Muscle layer of colon (tissue), 2 donors: Measurements from ENCODE around the gene GPN2.
"Not testable (repeated sequence)": the region's sequence is repeated elsewhere in the genome, so short reads cannot be mapped to it uniquely, and the experiment has no call there.

Source experiments
- H3K27ac ChIP-seq: one replicate; pipeline ENCODE4 v1.7.0; 2013; ENCODE audit warnings: low read depth, mild to moderate bottlenecking, low read length, moderate library complexity
- H3K27me3 ChIP-seq, 2 donors: one replicate each; pipeline ENCODE4 v1.7.0; 2013; ENCODE audit warnings: low read length in 2 of 2, mild to moderate bottlenecking in 2 of 2; ENCODE audit not compliant: insufficient read depth in 2 of 2, control insufficient read depth in 1 of 2
- H3K36me3 ChIP-seq: one replicate; pipeline ENCODE4 v1.7.0; 2013; ENCODE audit warnings: mild to moderate bottlenecking, low read length; ENCODE audit not compliant: insufficient read depth
- H3K4me1 ChIP-seq: one replicate; pipeline ENCODE4 v1.7.0; 2013; ENCODE audit warnings: mild to moderate bottlenecking, low read length; ENCODE audit not compliant: insufficient read depth
- H3K4me3 ChIP-seq, 2 donors: one replicate each; pipeline ENCODE4 v1.7.0; 2013; ENCODE audit warnings: low read length in 2 of 2, low read depth in 1 of 2, mild to moderate bottlenecking in 1 of 2, moderate library complexity in 1 of 2
- H3K9ac ChIP-seq: one replicate; pipeline ENCODE4 v1.7.0; 2013; ENCODE audit warnings: low read length
- H3K9me3 ChIP-seq: one replicate; pipeline ENCODE4 v1.7.0; 2013; ENCODE audit warnings: mild to moderate bottlenecking, low read length
- donor health status: abdominal sarcoma.
- donor health status: Adenocarcinoma of cecum.

GPN2 gene

DNA sequence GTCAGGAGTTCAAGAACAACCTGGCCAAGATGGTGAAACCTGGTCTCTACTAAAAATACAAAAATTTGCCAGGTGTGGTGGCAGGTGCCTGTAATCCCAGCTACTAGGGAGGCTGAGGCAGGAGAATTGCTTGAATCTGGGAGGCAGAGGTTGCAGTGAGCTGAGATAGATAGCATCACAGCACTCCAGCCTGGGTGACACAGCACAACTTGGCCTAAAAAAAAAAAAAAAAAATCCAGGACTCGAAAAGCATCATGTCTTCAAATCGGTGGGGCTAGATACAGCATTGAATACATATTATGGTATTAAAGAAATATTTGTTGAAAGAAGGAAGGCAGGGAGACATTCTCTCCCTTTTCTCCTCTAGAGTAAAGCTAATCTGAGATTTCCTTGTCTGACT lies 17.0 kb downstream of the GPN2 start:
- H3K4me1 ChIP-seq, H3K27me3 ChIP-seq, H3K4me3 ChIP-seq, H3K36me3 ChIP-seq, H3K9me3 ChIP-seq, H3K27ac ChIP-seq, H3K9ac ChIP-seq: not testable (repeated sequence)

DNA sequence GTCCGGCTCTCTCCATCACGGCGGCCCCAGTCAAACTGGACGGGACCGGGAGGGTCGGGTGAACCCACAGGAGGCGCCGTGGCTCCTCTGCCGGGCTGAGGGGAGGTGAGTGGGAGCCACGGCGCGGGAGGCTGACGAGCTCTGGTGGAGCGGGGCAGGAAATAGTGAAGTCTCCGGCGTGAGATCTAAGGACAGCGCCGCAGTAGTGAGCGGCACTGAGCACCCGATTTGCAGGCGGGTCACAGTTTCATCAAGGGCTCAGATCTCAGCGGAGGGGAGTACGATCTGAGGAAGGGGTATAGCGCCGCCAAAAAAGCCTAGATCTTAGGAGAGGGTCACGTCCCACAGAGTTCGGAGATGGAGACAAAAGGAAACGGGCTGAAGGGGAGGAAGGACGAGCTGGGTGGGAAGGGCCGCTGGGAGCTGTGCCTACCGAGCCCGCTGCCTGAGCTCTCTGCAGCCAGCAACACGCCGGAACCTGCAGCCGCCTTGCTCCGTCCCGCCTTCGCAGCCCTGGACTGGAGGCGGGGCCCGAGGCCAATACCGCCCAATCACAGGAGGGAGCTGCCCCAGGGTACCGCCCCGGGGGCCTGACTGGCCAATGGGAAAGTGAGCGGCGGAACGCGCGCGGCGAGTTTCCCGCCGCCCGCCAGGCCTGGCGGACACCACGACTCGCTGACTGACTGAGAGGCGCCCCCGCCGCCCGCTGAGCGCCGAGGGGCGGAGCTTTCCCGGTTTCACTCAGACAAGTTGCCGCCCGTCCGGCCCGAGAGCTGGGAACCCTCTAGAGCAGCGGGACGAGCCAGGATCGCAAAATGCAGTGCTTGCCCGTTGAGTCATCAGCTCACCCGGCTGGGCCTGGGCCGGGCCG lies 25.2 kb downstream of the GPN2 start:
- Histone ChIP-seq H3K4me1 (peaks cover 8% of the 10 kb centered on the region), H3K9ac (peak overlapping the region; percentile 70), H3K36me3 (no peaks in the 10 kb centered on the region), H3K27me3 (no peaks in the 10 kb centered on the region), H3K4me3 (peak overlapping the region; percentile 70 to 95), H3K27ac (peak overlapping the region; percentile 93), H3K9me3 (no peaks in the 10 kb centered on the region)

DNA sequence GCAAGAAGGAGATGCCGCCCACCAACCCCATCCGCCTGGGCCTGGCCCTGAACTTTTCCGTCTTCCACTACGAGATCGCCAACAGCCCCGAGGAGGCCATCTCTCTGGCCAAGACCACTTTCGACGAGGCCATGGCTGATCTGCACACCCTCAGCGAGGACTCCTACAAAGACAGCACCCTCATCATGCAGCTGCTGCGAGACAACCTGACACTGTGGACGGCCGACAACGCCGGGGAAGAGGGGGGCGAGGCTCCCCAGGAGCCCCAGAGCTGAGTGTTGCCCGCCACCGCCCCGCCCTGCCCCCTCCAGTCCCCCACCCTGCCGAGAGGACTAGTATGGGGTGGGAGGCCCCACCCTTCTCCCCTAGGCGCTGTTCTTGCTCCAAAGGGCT lies 26.4 kb downstream of the GPN2 start:
- no peaks in the 10 kb centered on the region for H3K9me3 ChIP-seq
- H3K27me3 ChIP-seq: no peaks in the 10 kb centered on the region
- H3K27ac ChIP-seq: peak overlapping the region; percentile 93
- H3K9ac ChIP-seq: no peak overlapping the region
- peak overlapping the region; percentile 70 to 95 for H3K4me3 ChIP-seq
- H3K4me1 ChIP-seq: peaks cover 13% of the 10 kb centered on the region
- H3K36me3 ChIP-seq: no peaks in the 10 kb centered on the region

DNA sequence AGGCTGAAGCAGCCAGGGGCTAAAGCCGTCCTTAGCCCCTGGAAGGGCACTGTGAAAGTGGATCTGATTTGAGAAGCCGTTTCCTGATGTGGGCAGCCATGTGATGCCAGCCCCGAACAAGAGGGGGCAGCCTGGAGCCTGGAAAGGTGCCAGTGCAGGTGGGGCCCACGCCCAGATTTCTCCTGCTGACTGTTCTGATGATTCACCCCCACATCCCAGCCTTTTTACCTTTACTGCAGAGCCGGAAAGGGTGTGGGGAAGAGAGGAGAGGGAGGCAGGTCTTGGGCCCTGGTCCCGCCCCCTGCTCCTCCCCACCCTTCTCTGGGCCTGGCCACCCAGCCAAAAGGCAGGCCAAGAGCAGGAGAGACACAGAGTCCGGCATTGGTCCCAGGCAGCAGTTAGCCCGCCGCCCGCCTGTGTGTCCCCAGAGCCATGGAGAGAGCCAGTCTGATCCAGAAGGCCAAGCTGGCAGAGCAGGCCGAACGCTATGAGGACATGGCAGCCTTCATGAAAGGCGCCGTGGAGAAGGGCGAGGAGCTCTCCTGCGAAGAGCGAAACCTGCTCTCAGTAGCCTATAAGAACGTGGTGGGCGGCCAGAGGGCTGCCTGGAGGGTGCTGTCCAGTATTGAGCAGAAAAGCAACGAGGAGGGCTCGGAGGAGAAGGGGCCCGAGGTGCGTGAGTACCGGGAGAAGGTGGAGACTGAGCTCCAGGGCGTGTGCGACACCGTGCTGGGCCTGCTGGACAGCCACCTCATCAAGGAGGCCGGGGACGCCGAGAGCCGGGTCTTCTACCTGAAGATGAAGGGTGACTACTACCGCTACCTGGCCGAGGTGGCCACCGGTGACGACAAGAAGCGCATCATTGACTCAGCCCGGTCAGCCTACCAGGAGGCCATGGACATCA lies 27.1 kb downstream of the GPN2 start, which contains the start of gene SFN:
Gene SFN, plus strand, starts transcription at position 369 of the 904 bp plus-strand sequence. Its CDS starts 64 bp downstream, at position 433.
- no peaks in the 10 kb centered on the region for H3K36me3 ChIP-seq
- peaks cover 19% of the 10 kb centered on the region for H3K4me1 ChIP-seq
- H3K9ac ChIP-seq: no peak within 1 kb of the TSS
- no peaks in the 10 kb centered on the region for H3K27me3 ChIP-seq
- H3K9me3 ChIP-seq: no peaks in the 10 kb centered on the region
- peak within 1 kb of the TSS; percentile 93 for H3K27ac ChIP-seq
- peak within 1 kb of the TSS; percentile 70 to 95 for H3K4me3 ChIP-seq

DNA sequence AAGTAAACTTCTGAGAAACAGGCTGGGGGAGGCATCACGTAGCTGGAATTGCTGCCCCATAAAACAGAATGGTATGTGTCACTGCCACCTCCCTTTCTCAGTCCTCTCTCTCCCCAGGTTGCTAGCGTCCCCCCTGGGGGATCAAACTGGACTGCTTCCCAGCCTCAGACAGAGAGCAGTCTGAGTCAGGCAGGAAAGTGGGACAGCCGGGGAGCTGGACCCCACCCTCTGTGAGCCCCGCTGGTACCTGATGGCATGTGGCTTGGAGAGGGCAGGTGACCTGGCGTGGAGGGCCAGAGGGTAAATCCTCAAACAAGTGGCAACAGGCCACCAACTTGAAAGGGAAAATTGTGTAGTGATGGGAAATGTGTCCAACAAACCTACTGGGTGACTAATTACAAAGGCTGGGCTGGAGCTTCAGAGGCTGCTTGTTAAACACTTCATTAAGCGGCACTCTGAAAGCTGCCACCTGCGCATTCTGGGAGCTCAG lies 28.1 kb downstream of the GPN2 start:
- Histone ChIP-seq H3K36me3 (no peaks in the 10 kb centered on the region), H3K4me3 (no peak overlapping the region), H3K27ac (no peak overlapping the region), H3K4me1 (peaks cover 19% of the 10 kb centered on the region), H3K9me3 (no peaks in the 10 kb centered on the region), H3K9ac (no peak overlapping the region), H3K27me3 (no peaks in the 10 kb centered on the region)

DNA sequence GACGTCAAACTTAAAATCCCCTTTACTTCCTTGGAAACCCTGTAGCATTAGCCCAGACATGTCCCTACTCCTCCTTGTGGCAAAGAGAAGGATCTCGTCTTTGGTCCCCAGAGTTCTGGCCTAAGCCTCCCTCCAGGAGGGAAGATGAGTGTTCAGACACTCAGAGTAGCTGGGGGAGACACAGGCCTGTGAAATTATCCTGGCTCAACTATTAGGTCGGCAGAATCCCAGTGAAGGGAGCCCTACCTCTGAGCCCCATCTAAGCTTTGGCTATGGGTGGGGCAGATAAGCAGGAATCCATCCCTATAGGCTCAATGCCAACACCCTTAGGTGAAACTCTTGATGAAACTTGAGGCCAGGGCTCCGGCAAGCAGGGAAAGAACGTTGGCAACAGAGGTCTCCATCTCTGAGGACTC lies 28.8 kb downstream of the GPN2 start:
- Histone ChIP-seq H3K27me3 (no peaks in the 10 kb centered on the region), H3K36me3 (peaks cover 2% of the 10 kb centered on the region), H3K9ac (no peak overlapping the region), H3K27ac (no peak overlapping the region), H3K4me1 (peaks cover 19% of the 10 kb centered on the region), H3K4me3 (no peak overlapping the region), H3K9me3 (no peaks in the 10 kb centered on the region)

DNA sequence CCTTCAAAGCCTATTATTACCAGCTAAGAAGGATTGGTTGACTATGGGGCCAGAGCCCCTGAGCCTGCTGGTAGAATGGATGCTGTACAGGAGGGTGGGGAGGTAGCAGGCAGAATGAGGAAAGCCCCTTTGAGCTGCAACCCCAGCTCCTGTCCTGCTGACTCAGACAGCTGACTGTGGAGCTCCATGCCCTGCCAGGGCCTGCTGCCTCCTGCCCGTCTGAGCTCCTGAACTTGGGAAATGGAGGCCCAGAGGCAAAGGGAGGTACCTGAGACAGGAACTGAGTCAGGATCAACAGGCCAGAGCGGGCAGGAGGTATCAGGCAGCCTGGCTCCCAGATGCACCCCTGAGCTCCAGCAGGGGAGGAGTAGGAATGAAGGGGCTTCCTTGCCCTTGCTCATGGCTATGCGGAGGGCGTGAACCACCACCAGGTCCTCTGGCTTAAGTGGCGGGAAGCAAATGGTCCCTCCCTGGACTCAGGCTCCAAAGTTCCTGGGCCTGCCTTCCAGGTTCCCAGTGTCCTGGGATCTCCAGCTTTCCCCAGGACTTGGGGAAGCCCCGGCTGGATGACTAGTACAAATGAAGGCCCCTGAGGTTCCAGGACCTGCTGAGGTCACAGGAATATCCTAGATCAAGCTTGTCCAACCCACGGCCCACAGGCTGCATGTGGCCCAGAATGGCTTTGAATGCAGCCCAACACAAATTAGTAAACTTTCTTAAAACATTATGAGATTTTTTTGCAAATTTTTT lies 31.0 kb downstream of the GPN2 start:
- Histone ChIP-seq H3K27me3 (no peaks in the 10 kb centered on the region), H3K4me3 (no peak overlapping the region), H3K9me3 (no peaks in the 10 kb centered on the region), H3K27ac (no peak overlapping the region), H3K36me3 (peaks cover 18% of the 10 kb centered on the region), H3K4me1 (peaks cover 15% of the 10 kb centered on the region), H3K9ac (no peak overlapping the region)

DNA sequence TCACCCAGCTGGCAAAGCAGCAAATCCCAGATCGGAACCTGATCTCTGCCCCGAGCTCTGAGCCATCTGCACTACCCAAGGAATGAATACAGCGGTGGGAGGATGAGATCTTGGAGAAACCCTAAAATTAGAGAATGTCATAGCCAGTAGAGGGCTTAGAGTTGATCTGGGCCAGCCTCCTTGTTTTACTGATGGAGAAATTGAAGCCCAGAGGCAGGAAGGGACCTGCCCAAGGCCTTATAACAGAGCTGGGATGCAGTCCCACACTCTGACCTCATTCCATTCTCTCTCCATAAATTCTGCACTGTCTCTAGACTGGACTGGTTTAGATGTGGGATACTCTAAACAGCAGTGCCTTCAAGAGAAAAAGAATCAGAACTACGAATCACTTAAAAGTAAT lies 31.9 kb downstream of the GPN2 start:
- no peak overlapping the region for H3K9ac ChIP-seq
- no peak overlapping the region for H3K4me3 ChIP-seq
- H3K4me1 ChIP-seq: peaks cover 11% of the 10 kb centered on the region
- H3K9me3 ChIP-seq: no peaks in the 10 kb centered on the region
- no peak overlapping the region for H3K27ac ChIP-seq
- H3K27me3 ChIP-seq: no peaks in the 10 kb centered on the region
- H3K36me3 ChIP-seq: peaks cover 26% of the 10 kb centered on the region

DNA sequence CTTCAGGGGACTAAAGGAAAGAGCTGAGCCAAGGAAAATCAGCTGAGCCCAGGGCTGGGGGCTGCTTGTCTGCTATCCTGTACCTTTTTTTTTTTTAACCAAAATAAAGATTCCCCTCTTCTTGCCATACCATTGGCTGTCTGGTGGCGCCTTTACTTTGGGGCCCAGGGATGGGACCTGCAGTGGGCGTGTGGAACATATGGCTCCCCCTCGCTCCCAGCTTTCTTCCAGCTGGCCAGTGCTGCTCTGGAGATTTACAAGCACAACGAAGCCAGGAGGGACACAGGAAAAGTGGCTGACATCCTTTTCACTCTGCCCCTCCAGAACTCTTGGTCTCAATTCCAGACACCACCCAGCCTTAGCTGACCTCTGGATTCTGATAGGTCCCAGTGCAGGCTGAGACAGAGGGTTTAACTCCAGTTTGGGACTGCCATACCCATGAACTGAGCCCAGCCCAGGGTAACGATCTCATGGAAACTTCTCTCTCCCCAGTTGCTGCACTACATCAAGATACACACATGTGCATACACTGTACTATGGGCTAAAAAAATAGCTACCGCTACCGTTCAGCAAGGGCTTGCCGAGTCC lies 32.5 kb downstream of the GPN2 start:
- Histone ChIP-seq H3K27me3 (no peaks in the 10 kb centered on the region), H3K9ac (no peak overlapping the region), H3K27ac (no peak overlapping the region), H3K9me3 (no peaks in the 10 kb centered on the region), H3K4me3 (no peak overlapping the region), H3K36me3 (peaks cover 31% of the 10 kb centered on the region), H3K4me1 (peaks cover 11% of the 10 kb centered on the region)

DNA sequence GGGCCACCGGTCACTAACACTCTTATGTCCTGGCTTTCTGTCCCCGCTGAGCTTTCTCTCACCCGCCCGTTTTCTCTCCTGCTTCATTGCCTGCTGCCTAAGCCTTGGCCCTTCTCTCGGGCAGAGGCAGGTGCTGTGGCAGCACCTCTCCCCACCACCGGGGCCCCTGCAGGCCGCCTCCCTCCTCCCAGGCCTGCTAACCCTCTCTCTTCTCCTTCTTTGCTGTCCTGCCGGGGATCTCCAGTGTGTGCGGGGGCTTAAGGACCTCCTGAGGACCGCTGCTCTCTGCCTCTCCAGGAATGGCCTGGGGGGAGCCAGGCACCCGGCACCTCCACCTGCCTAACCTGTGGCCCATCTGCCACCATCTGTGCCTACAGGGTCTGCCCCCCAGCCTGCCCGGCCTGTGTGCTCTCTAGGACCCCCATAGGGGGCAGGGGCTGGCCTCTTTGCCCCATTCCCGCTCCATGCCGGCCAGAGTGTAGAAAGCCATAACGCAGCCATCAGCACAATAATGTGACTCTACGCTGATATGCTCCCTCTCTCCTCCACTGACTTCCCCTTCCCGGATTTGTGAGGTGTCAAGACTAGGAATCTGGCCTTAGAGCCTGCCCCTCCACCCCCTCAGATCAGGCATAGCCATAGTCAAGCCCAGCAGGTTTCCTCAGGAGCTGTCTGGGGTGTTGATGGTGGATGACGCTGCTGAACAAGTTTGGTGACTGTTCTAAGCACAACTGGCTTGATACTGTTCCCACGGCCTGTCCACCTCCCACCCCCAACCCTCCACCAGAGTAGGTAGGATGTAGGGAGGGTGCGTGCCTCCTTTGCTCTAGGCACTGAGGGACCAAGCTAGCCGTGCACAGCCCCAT lies 33.2 kb downstream of the GPN2 start:
- H3K9ac ChIP-seq: no peak overlapping the region
- peaks cover 39% of the 10 kb centered on the region for H3K36me3 ChIP-seq
- H3K27me3 ChIP-seq: no peaks in the 10 kb centered on the region
- H3K27ac ChIP-seq: no peak overlapping the region
- H3K4me1 ChIP-seq: peaks cover 11% of the 10 kb centered on the region
- no peak overlapping the region for H3K4me3 ChIP-seq
- no peaks in the 10 kb centered on the region for H3K9me3 ChIP-seq
